T-cell (primary cell): Measurements from ENCODE around the gene RPTOR. TPM values are rescaled to one million over a fixed set of nuclear protein-coding genes. Genes with fewer than 3 reads are reported as not detected.

Source experiments
- ATAC-seq, 4 experiments: fragments of 200-7000 bp in 3 of 4; fragments of 150-1000 bp in 1 of 4; cut with Tn5 transposase; replicated peaks in 1 of 4; 1 replicate in 3 of 4; 2 replicates in 1 of 4; pipeline ENCODE4 v1.10.0; 2021; ENCODE audit warnings: moderate library complexity in 3 of 4, mild to moderate bottlenecking in 2 of 4, moderate number of reproducible peaks in 1 of 4
- CTCF ChIA-PET, 2 donors: fragments of 300-600 bp; sonication (Branson Sonifier 250); formaldehyde crosslinking; loops; one replicate each; lab custom pipeline; 2022; ENCODE audit warnings: antibody characterized with exemption in 2 of 2; lab: Charles Lee
- POLR2A ChIA-PET, 2 donors: fragments of 300-600 bp; sonication (Branson Sonifier 250); formaldehyde crosslinking; loops; one replicate each; lab custom pipeline; 2022; ENCODE audit warnings: antibody characterized with exemption in 2 of 2; lab: Charles Lee
- DNase-seq, 35 experiments: peaks; one replicate each; pipeline versions ENCODE4 v3.0.0 to v3.0.0-alpha.2; 2013 to 2023
- H3K27ac ChIP-seq: one replicate; pipeline ENCODE4 v1.5.1; 2013; ENCODE audit warnings: low read length
- H3K27me3 ChIP-seq, 2 experiments: replicated peaks in 1 of 2; 1 replicate in 1 of 2; 2 replicates in 1 of 2; pipeline versions ENCODE4 v1.6.1 to v1.7.0; 2013; ENCODE audit warnings: low read length in 1 of 2, mixed read lengths in 1 of 2; ENCODE audit not compliant: control insufficient read depth in 2 of 2, insufficient read depth in 2 of 2; ENCODE audit errors: extremely low read depth in 1 of 2
- H3K36me3 ChIP-seq, 2 donors: 1 replicate in 1 of 2; 2 replicates in 1 of 2; pipeline versions ENCODE4 v1.6.1 to v1.7.0; 2013; ENCODE audit warnings: low read length in 1 of 2; ENCODE audit not compliant: control insufficient read depth in 2 of 2, insufficient read depth in 1 of 2; ENCODE audit errors: extremely low read depth in 1 of 2
- H3K4me1 ChIP-seq, 2 experiments: 1 replicate in 1 of 2; 2 replicates in 1 of 2; pipeline versions ENCODE4 v1.6.1 to v1.7.0; 2013; ENCODE audit warnings: low read length in 2 of 2, mixed read lengths in 1 of 2; ENCODE audit not compliant: insufficient read depth in 2 of 2, control insufficient read depth in 1 of 2; ENCODE audit errors: extremely low read depth in 1 of 2
- H3K4me3 ChIP-seq, 2 donors: 1 replicate in 1 of 2; 2 replicates in 1 of 2; pipeline versions ENCODE4 v1.5.1 to v1.7.0; 2013; ENCODE audit warnings: mild to moderate bottlenecking in 2 of 2, low read length in 1 of 2, moderate library complexity in 1 of 2; ENCODE audit not compliant: control insufficient read depth in 1 of 2; ENCODE audit errors: extremely low read depth in 1 of 2
- H3K9me3 ChIP-seq: 2 replicates; pipeline ENCODE4 v1.7.0; 2013
- H3K27ac Mint-ChIP-seq, 2 donors: one replicate each; pipeline ENCODE4 v1.8.0; 2020 to 2021; ENCODE audit warnings: mild to moderate bottlenecking in 2 of 2, mixed read lengths in 2 of 2
- H3K27me3 Mint-ChIP-seq, 2 donors: one replicate each; pipeline ENCODE4 v1.8.0; 2021 to 2022; ENCODE audit warnings: mixed read lengths in 2 of 2
- H3K36me3 Mint-ChIP-seq: one replicate; pipeline ENCODE4 v1.8.0; 2021; ENCODE audit warnings: mixed read lengths
- H3K4me1 Mint-ChIP-seq, 3 donors: one replicate each; pipeline ENCODE4 v1.8.0; 2020 to 2022; ENCODE audit warnings: mixed read lengths in 3 of 3, mild to moderate bottlenecking in 1 of 3
- H3K4me3 Mint-ChIP-seq, 3 donors: one replicate each; pipeline ENCODE4 v1.8.0; 2020 to 2022; ENCODE audit warnings: mild to moderate bottlenecking in 3 of 3, mixed read lengths in 3 of 3, moderate library complexity in 3 of 3
- H3K9me3 Mint-ChIP-seq, 3 donors: one replicate each; pipeline ENCODE4 v1.8.0; 2020 to 2022; ENCODE audit warnings: mixed read lengths in 3 of 3
- WGBS: methylation state at CpG from one replicate; pipeline ENCODE4 v1.1.5; 2013; ENCODE audit warnings: missing lambda C conversion rate; ENCODE audit not compliant: insufficient coverage; 5-methylcytosine and 5-hydroxymethylcytosine counted together
- total RNA-seq, 35 experiments: library from RNA in 6 of 35; stranded (reverse) in 6 of 35; fragments of 120-200 nt in 1 of 35; gene quantifications; one replicate each; pipeline versions ENCODE4 v1.2.1 to v1.2.4 and lab custom pipeline; 2013 to 2026

RPTOR gene
- total RNA-seq, 5 donors from 2014 or later (not counting 1 experiment from before 2014, with no cell fraction given), result 59.4 to 76.8 (median 71.4) TPM

- WGBS, result 87% methylated on average over 13 of the region's 17 CpGs
- Histone ChIP-seq H3K4me3 (no peak overlapping the region), H3K4me1 (peaks cover 0 to 10% of the 10 kb centered on the region in 2 experiments), H3K36me3 (no peaks in the 10 kb centered on the region), H3K27ac (no peak overlapping the region), H3K27me3 (peaks cover 0 to 60% of the 10 kb centered on the region in 2 experiments), H3K9me3 (no peaks in the 10 kb centered on the region)
- DNase-seq (no peak), ATAC-seq (no peak)
- H3K9me3 Mint-ChIP-seq, result no peaks in the 10 kb centered on the region
- H3K4me1 Mint-ChIP-seq, result peaks cover 4 to 11% (median 11%) of the 10 kb centered on the region in 3 donors
- POLR2A ChIA-PET, result no interaction called here
- no peak overlapping the region for H3K4me3 Mint-ChIP-seq
- CTCF ChIA-PET, result interaction anchor here in 1 of 2 donors (0.6 kb wide), 1 partner anchor 52 kb away, joined by 4 read pairs; no protein-coding TSS in a partner anchor
- peaks cover 11 to 21% of the 10 kb centered on the region in 2 donors for H3K27me3 Mint-ChIP-seq
- no peaks in the 10 kb centered on the region for H3K36me3 Mint-ChIP-seq
- no peak overlapping the region for H3K27ac Mint-ChIP-seq
Observed at GRCh38 chr17:80982426-80982974, 437.9 kb downstream of the RPTOR start.

- ChIA-PET CTCF (no interaction called here), POLR2A (no interaction called here)
- peaks cover 4 to 14% (median 11%) of the 10 kb centered on the region in 3 donors for H3K4me1 Mint-ChIP-seq
- H3K27ac Mint-ChIP-seq, result no peak overlapping the region
- H3K4me3 Mint-ChIP-seq, result no peak overlapping the region
- no peaks in the 10 kb centered on the region for H3K9me3 ChIP-seq
- no peak overlapping the region for H3K4me3 ChIP-seq
- H3K4me1 ChIP-seq, result peaks cover 0 to 10% of the 10 kb centered on the region in 2 experiments
- H3K27ac ChIP-seq, result no peak overlapping the region
- H3K9me3 Mint-ChIP-seq, result no peaks in the 10 kb centered on the region
- ATAC-seq (no peak), DNase-seq (no peak)
- 95% methylated on average over 8 of the region's 17 CpGs for WGBS
- peaks cover 11 to 21% of the 10 kb centered on the region in 2 donors for H3K27me3 Mint-ChIP-seq
- H3K27me3 ChIP-seq, result peaks cover 0 to 62% of the 10 kb centered on the region in 2 experiments
- no peaks in the 10 kb centered on the region for H3K36me3 ChIP-seq
- H3K36me3 Mint-ChIP-seq, result no peaks in the 10 kb centered on the region
Observed at GRCh38 chr17:80983545-80983944, 438.9 kb downstream of the RPTOR start.

GRCh38 chr17:80984749-80985148, 440.1 kb downstream of the RPTOR start:
- no peak overlapping the region for H3K4me3 ChIP-seq
- peaks cover 11 to 15% of the 10 kb centered on the region in 2 donors for H3K27me3 Mint-ChIP-seq
- peaks cover 0 to 61% of the 10 kb centered on the region in 2 experiments for H3K27me3 ChIP-seq
- no peak for DNase-seq
- ATAC-seq, result no peak
- H3K9me3 ChIP-seq, result no peaks in the 10 kb centered on the region
- no peaks in the 10 kb centered on the region for H3K9me3 Mint-ChIP-seq
- H3K36me3 Mint-ChIP-seq, result no peaks in the 10 kb centered on the region
- H3K4me1 Mint-ChIP-seq, result peaks cover 11 to 20% (median 17%) of the 10 kb centered on the region in 3 donors
- H3K27ac Mint-ChIP-seq, result no peak overlapping the region
- POLR2A ChIA-PET, result no interaction called here
- H3K36me3 ChIP-seq, result no peaks in the 10 kb centered on the region
- no peak overlapping the region for H3K27ac ChIP-seq
- peaks cover 0 to 21% of the 10 kb centered on the region in 2 experiments for H3K4me1 ChIP-seq
- CTCF ChIA-PET, result no interaction called here
- WGBS, result 99% methylated on average over 7 of the region's 7 CpGs
- no peak overlapping the region for H3K4me3 Mint-ChIP-seq

- Mint-ChIP-seq H3K36me3 (no peaks in the 10 kb centered on the region), H3K4me1 (peaks cover 11 to 23% (median 12%) of the 10 kb centered on the region in 3 donors), H3K9me3 (no peaks in the 10 kb centered on the region), H3K4me3 (no peak overlapping the region), H3K27ac (no peak overlapping the region), H3K27me3 (peaks cover 0 to 5% of the 10 kb centered on the region in 2 donors)
- Histone ChIP-seq H3K36me3 (no peaks in the 10 kb centered on the region), H3K4me1 (peaks cover 0 to 20% of the 10 kb centered on the region in 2 experiments), H3K9me3 (no peaks in the 10 kb centered on the region), H3K27me3 (peaks cover 0 to 52% of the 10 kb centered on the region in 2 experiments), H3K4me3 (no peak overlapping the region), H3K27ac (no peak overlapping the region)
- DNase-seq, result no peak
- WGBS, result 95% methylated on average over 5 of the region's 7 CpGs
- POLR2A ChIA-PET, result no interaction called here
- CTCF ChIA-PET, result no interaction called here
- ATAC-seq, result no peak
Observed at GRCh38 chr17:80986046-80986445, 441.4 kb downstream of the RPTOR start.

GRCh38 chr17:80986816-80987475, 442.3 kb downstream of the RPTOR start:
- CTCF ChIA-PET, result interaction anchor here (0.6 kb wide), 3 partner anchors 89 to 565 kb away, joined by 5 to 13 read pairs (median 7); no protein-coding TSS in a partner anchor
- no peaks in the 10 kb centered on the region for H3K36me3 Mint-ChIP-seq
- no peak overlapping the region for H3K27ac ChIP-seq

GRCh38 chr17:80987941-80988461, 443.4 kb downstream of the RPTOR start:
- Mint-ChIP-seq H3K4me3 (no peak overlapping the region), H3K36me3 (no peaks in the 10 kb centered on the region), H3K9me3 (no peaks in the 10 kb centered on the region), H3K27ac (no peak overlapping the region), H3K4me1 (peaks cover 14 to 26% (median 15%) of the 10 kb centered on the region in 3 donors), H3K27me3 (peaks cover 0 to 3% of the 10 kb centered on the region in 2 donors)
- no peak overlapping the region for H3K27ac ChIP-seq
- WGBS, result 85% methylated on average over 14 of the region's 16 CpGs
- H3K9me3 ChIP-seq, result no peaks in the 10 kb centered on the region
- DNase-seq (no peak), ATAC-seq (no peak)
- H3K27me3 ChIP-seq, result peaks cover 0 to 33% of the 10 kb centered on the region in 2 experiments
- no peak overlapping the region for H3K4me3 ChIP-seq
- ChIA-PET POLR2A (no interaction called here), CTCF (interaction anchor here (0.6 to 1.6 kb wide), 3 partner anchors 114 to 550 kb away, joined by 3 to 6 read pairs (median 3); no protein-coding TSS in a partner anchor)
- H3K4me1 ChIP-seq, result peaks cover 2 to 27% of the 10 kb centered on the region in 2 experiments
- no peaks in the 10 kb centered on the region for H3K36me3 ChIP-seq

More at GRCh38 chr17:80986816-80987475, 442.3 kb downstream of the RPTOR start:
- H3K4me3 Mint-ChIP-seq, result no peak overlapping the region
- ATAC-seq (no peak), DNase-seq (no peak)
- POLR2A ChIA-PET, result no interaction called here
- Histone ChIP-seq H3K4me3 (no peak overlapping the region), H3K9me3 (no peaks in the 10 kb centered on the region), H3K36me3 (no peaks in the 10 kb centered on the region), H3K4me1 (peaks cover 0 to 19% of the 10 kb centered on the region in 2 experiments), H3K27me3 (peaks cover 0 to 44% of the 10 kb centered on the region in 2 experiments)
- peaks cover 10 to 23% (median 12%) of the 10 kb centered on the region in 3 donors for H3K4me1 Mint-ChIP-seq
- H3K9me3 Mint-ChIP-seq, result no peaks in the 10 kb centered on the region
- H3K27ac Mint-ChIP-seq, result no peak overlapping the region
- WGBS, result 23% methylated on average over 16 of the region's 18 CpGs
- H3K27me3 Mint-ChIP-seq, result peaks cover 0 to 5% of the 10 kb centered on the region in 2 donors
